Measurements from ENCODE around the gene LTBP4.
A peak's percentile ranks its signal among the peaks of the same experiment; 100 is the strongest.

LTBP4 gene

GRCh38 chr19:40580619-40581018 lies 20.6 kb upstream of the LTBP4 start:
- in situ Hi-C loops (cut with HindIII; ENCODE audit: low pct_ligation_motif_present, low sequenced_read_pairs), result no loop called here
- H3K27me3 ChIP-seq (replicated peaks), result no peaks in the 10 kb centered on the region
- no peak overlapping the region for H3K4me3 ChIP-seq (ENCODE audit: low read depth, low read length)
- no peak for DNase-seq
- TF ChIP-seq CTCF (IDR thresholded peaks at IDR 0.05; ENCODE audit: low read depth, low read length, missing control alignments), result no peak
- no peak overlapping the region for H3K27ac ChIP-seq
- H3K36me3 ChIP-seq (replicated peaks), result peaks cover 9% of the 10 kb centered on the region

- H3K36me3 ChIP-seq (replicated peaks), result peaks cover 10% of the 10 kb centered on the region
- no peak overlapping the region for H3K27ac ChIP-seq
- H3K27me3 ChIP-seq (replicated peaks), result no peaks in the 10 kb centered on the region
- no peak overlapping the region for H3K4me3 ChIP-seq (ENCODE audit: low read depth, low read length)
- TF ChIP-seq CTCF (IDR thresholded peaks at IDR 0.05; ENCODE audit: low read depth, low read length, missing control alignments), result no peak
- in situ Hi-C loops (cut with HindIII; ENCODE audit: low pct_ligation_motif_present, low sequenced_read_pairs), result no loop called here
- no peak for DNase-seq
Measured at GRCh38 chr19:40581531-40581930, 19.6 kb upstream of the LTBP4 start.

DNA sequence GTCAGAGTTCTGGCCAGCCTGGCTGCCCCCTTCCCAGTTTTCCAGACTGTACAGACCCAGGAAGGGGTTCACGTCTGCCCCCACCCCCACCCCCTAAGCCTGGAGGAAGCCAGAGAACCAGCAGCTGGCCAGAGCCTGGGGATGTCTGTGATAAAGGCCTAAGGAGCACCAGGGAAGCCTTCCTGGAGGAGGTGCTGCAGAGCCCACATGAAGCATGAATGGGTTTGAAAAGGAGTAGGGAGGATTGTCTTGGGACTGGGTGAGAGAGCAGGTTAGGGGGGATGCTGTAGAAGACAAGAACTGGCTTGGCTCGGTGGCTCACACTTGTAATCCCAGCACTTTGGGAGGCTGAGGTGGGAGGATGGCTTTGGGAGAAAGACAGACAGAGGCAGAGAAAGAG lies 18.7 kb upstream of the LTBP4 start:
- in situ Hi-C loops (cut with HindIII; ENCODE audit: low pct_ligation_motif_present, low sequenced_read_pairs), result no loop called here
- no peak overlapping the region for H3K27ac ChIP-seq
- no peak for DNase-seq
- peaks cover 12% of the 10 kb centered on the region for H3K36me3 ChIP-seq (replicated peaks)
- no peaks in the 10 kb centered on the region for H3K27me3 ChIP-seq (replicated peaks)
- TF ChIP-seq CTCF (IDR thresholded peaks at IDR 0.05; ENCODE audit: low read depth, low read length, missing control alignments), result no peak
- no peak overlapping the region for H3K4me3 ChIP-seq (ENCODE audit: low read depth, low read length)

DNA sequence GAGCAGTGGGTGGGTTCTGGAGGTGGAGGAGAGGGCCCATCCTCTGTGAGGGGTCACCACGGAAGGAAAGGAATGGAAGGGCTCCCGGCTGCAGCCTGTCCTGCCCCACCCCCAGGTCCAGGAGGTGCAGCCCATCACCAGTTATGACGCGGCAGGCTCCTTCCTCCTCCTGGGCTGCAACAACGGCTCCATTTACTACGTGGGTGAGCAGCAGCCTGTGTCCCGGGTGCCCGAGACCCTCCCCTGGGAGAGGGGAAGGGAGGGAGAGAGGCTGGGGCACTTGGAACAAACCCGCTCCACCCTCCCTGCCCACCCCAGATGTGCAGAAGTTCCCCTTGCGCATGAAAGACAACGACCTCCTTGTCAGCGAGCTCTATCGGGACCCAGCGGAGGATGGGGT lies 17.9 kb upstream of the LTBP4 start:
- TF ChIP-seq CTCF (IDR thresholded peaks at IDR 0.05; ENCODE audit: low read depth, low read length, missing control alignments), result no peak

GRCh38 chr19:40584007-40584406 lies 17.2 kb upstream of the LTBP4 start:
- Histone ChIP-seq H3K4me3 (ENCODE audit: low read depth, low read length) (no peak overlapping the region), H3K27ac (no peak overlapping the region), H3K27me3 (replicated peaks) (no peaks in the 10 kb centered on the region), H3K36me3 (replicated peaks) (peaks cover 14% of the 10 kb centered on the region)
- peak; percentile 31 for DNase-seq
- in situ Hi-C loops (cut with HindIII; ENCODE audit: low pct_ligation_motif_present, low sequenced_read_pairs), result no loop called here
- peak; percentile 68 for TF ChIP-seq CTCF (IDR thresholded peaks at IDR 0.05; ENCODE audit: low read depth, low read length, missing control alignments)

More for the DNA sequence above, 17.9 kb upstream of the LTBP4 start:
- H3K4me3 ChIP-seq (ENCODE audit: low read depth, low read length), result no peak overlapping the region
- H3K27ac ChIP-seq, result no peak overlapping the region
- H3K36me3 ChIP-seq (replicated peaks), result peaks cover 12% of the 10 kb centered on the region
- no peaks in the 10 kb centered on the region for H3K27me3 ChIP-seq (replicated peaks)
- in situ Hi-C loops (cut with HindIII; ENCODE audit: low pct_ligation_motif_present, low sequenced_read_pairs), result no loop called here
- DNase-seq, result no peak

GRCh38 chr19:40585241-40585981 lies 15.8 kb upstream of the LTBP4 start:
- Histone ChIP-seq H3K27me3 (replicated peaks) (no peaks in the 10 kb centered on the region), H3K27ac (peak overlapping the region; percentile 74), H3K4me3 (ENCODE audit: low read depth, low read length) (no peak overlapping the region), H3K36me3 (replicated peaks) (peaks cover 10% of the 10 kb centered on the region)
- in situ Hi-C loops (cut with HindIII; ENCODE audit: low pct_ligation_motif_present, low sequenced_read_pairs), result no loop called here
- DNase-seq, result peak; percentile 87
- TF ChIP-seq CTCF (IDR thresholded peaks at IDR 0.05; ENCODE audit: low read depth, low read length, missing control alignments), result no peak
